CD14-positive monocyte (primary cell): ENCODE measurements around the gene RPUSD4. TPM values are rescaled to one million over a fixed set of nuclear protein-coding genes. Genes with fewer than 3 reads are reported as not detected.

ENCODE experiments used
- DNase-seq, 3 donors: peaks; one replicate each; pipeline ENCODE4 v3.0.0-alpha.2; 2011 to 2022
- H2AFZ ChIP-seq: 2 replicates; pipeline ENCODE4 v1.6.0; 2012; ENCODE audit warnings: mild to moderate bottlenecking, low read depth, low read length, inconsistent platforms; ENCODE audit not compliant: insufficient read depth, poor library complexity, severe bottlenecking
- H3K27ac ChIP-seq, 2 donors: 1 replicate in 1 of 2; 2 replicates in 1 of 2; pipeline ENCODE4 v1.5.1; 2012 to 2013; ENCODE audit warnings: low read length in 2 of 2, control low read depth in 1 of 2, inconsistent platforms in 1 of 2, low read depth in 1 of 2, mild to moderate bottlenecking in 1 of 2
- H3K27me3 ChIP-seq, 2 donors: one replicate each; pipeline versions ENCODE4 v1.6.0 to v1.6.1; 2011 to 2013; ENCODE audit warnings: low read length in 2 of 2; ENCODE audit not compliant: control insufficient read depth in 2 of 2, insufficient read depth in 2 of 2
- H3K36me3 ChIP-seq, 2 donors: replicated peaks in 1 of 2; 1 replicate in 1 of 2; 2 replicates in 1 of 2; pipeline versions ENCODE4 v1.5.1 to v1.6.1; 2012 to 2013; ENCODE audit warnings: low read length in 2 of 2, control low read depth in 1 of 2, inconsistent platforms in 1 of 2, mild to moderate bottlenecking in 1 of 2; ENCODE audit not compliant: insufficient read depth in 2 of 2, control insufficient read depth in 1 of 2
- H3K4me1 ChIP-seq, 2 donors: 1 replicate in 1 of 2; 2 replicates in 1 of 2; pipeline versions ENCODE4 v1.5.1 to v1.6.1; 2012 to 2013; ENCODE audit warnings: low read length in 2 of 2, control low read depth in 1 of 2, inconsistent platforms in 1 of 2, mild to moderate bottlenecking in 1 of 2, moderate library complexity in 1 of 2; ENCODE audit not compliant: insufficient read depth in 2 of 2, control insufficient read depth in 1 of 2
- H3K4me2 ChIP-seq: replicated peaks from 2 replicates; pipeline ENCODE3; 2012; ENCODE audit warnings: low read length, moderate library complexity, mild to moderate bottlenecking; ENCODE audit not compliant: poor library complexity, severe bottlenecking; ENCODE audit errors: extremely low read depth
- H3K4me3 ChIP-seq, 3 experiments: fragments of 200-600 bp in 1 of 3; sonication (generic) in 1 of 3; replicated peaks in 1 of 3; 1 replicate in 2 of 3; 2 replicates in 1 of 3; pipeline ENCODE4 v1.5.1; 2011 to 2013; ENCODE audit warnings: low read length in 3 of 3, mild to moderate bottlenecking in 3 of 3, control low read depth in 2 of 3, low read depth in 2 of 3, inconsistent platforms in 1 of 3, moderate library complexity in 1 of 3
- H3K79me2 ChIP-seq: 2 replicates; pipeline ENCODE4 v1.6.0; 2012; ENCODE audit warnings: mild to moderate bottlenecking, control low read depth, inconsistent platforms, low read length, moderate library complexity; ENCODE audit not compliant: insufficient read depth
- H3K9ac ChIP-seq: 2 replicates; pipeline ENCODE4 v1.6.0; 2017; ENCODE audit warnings: low read length, mild to moderate bottlenecking; ENCODE audit not compliant: insufficient read depth, poor library complexity, severe bottlenecking
- H3K9me3 ChIP-seq, 2 donors: replicated peaks in 1 of 2; 1 replicate in 1 of 2; 2 replicates in 1 of 2; pipeline versions ENCODE4 v1.5.1 to v1.6.1; 2012 to 2013; ENCODE audit warnings: low read length in 2 of 2, control low read depth in 1 of 2; ENCODE audit not compliant: control insufficient read depth in 1 of 2, insufficient read depth in 1 of 2
- H4K20me1 ChIP-seq: 2 replicates; pipeline ENCODE4 v1.6.0; 2012; ENCODE audit warnings: mild to moderate bottlenecking, low read length, control low read depth, moderate library complexity; ENCODE audit not compliant: insufficient read depth
- H3K27ac Mint-ChIP-seq, 7 donors: one replicate each; pipeline ENCODE4 v1.8.0; 2020; ENCODE audit warnings: mild to moderate bottlenecking in 7 of 7, mixed read lengths in 7 of 7, moderate library complexity in 6 of 7, inconsistent platforms in 2 of 7
- H3K27me3 Mint-ChIP-seq, 3 donors: one replicate each; pipeline ENCODE4 v1.8.0; 2021 to 2022; ENCODE audit warnings: low read depth in 3 of 3, mild to moderate bottlenecking in 3 of 3, mixed read lengths in 3 of 3, moderate library complexity in 3 of 3, inconsistent platforms in 1 of 3
- H3K36me3 Mint-ChIP-seq, 2 donors: one replicate each; pipeline ENCODE4 v1.8.0; 2020; ENCODE audit warnings: mixed read lengths in 2 of 2, inconsistent platforms in 1 of 2, mild to moderate bottlenecking in 1 of 2
- H3K4me1 Mint-ChIP-seq: one replicate; pipeline ENCODE4 v1.8.0; 2020; ENCODE audit warnings: mild to moderate bottlenecking, mixed read lengths
- H3K4me3 Mint-ChIP-seq, 2 donors: one replicate each; pipeline ENCODE4 v1.8.0; 2020; ENCODE audit warnings: mild to moderate bottlenecking in 2 of 2, mixed read lengths in 2 of 2, moderate library complexity in 1 of 2
- H3K9me3 Mint-ChIP-seq, 7 donors: one replicate each; pipeline ENCODE4 v1.8.0; 2020 to 2022; ENCODE audit warnings: mixed read lengths in 7 of 7, mild to moderate bottlenecking in 6 of 7, moderate library complexity in 6 of 7, inconsistent platforms in 2 of 7
- CTCF ChIP-seq: fragments of 200-600 bp; IDR thresholded peaks from one replicate; pipeline ENCODE4 v1.8.0; 2022; ENCODE audit warnings: antibody characterized with exemption, mild to moderate bottlenecking
- WGBS: methylation state at CpG from one replicate; pipeline ENCODE4 v1.1.5; 2013; ENCODE audit warnings: missing lambda C conversion rate; ENCODE audit not compliant: insufficient coverage; 5-methylcytosine and 5-hydroxymethylcytosine counted together
- intact Hi-C, 2 donors: fragments of 100-400 bp; cut with micrococcal nuclease; formaldehyde crosslinking; loops; one replicate each; pipeline versions ENCODE4 v1.15.0 to v1.15.1; 2023
- polyA plus RNA-seq, 3 donors: library from polyadenylated mRNA; depleted of rRNA in 1 of 3; unstranded in 2 of 3; stranded (reverse) in 1 of 3; fragments of 300-500 nt in 2 of 3; fragments of >200 nt in 1 of 3; fragmentation: Illumina TruSeq in 2 of 3; gene quantifications; 1 replicate in 2 of 3; 2 replicates in 1 of 3; pipeline ENCODE4 v1.2.3, GENCODE V29; 2012 to 2021

RPUSD4 gene
- polyA plus RNA-seq, 3 donors: 9.0 to 15.5 (median 10.3) TPM

DNA sequence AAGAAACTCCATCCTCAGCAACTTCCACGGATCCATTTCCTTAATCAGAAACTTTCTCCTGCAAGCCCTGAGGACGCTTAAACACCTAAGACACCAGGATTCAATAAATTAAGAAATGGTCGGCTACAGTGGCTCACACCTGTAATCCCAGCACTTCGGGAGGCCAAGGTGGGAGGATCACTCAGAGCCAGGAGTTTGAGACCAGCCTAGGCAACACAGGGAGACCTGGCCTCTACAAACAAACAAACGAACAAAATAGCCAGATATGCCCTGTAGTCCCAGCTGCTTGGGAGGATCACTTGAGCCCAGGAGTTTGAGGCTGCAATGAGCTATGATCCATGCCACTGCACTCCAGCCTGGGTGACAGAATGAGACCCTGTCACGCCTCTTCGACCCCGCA is 46.7 kb downstream of the RPUSD4 start:
- no peak for TF ChIP-seq CTCF
- H3K27ac ChIP-seq: no peak overlapping the region
- no peak overlapping the region for H2AFZ ChIP-seq
- WGBS: 89% methylated on average over 4 of the region's 8 CpGs
- no peak overlapping the region for H3K4me3 ChIP-seq
- Mint-ChIP-seq H3K9me3 (peaks cover 0 to 6% (median 0%) of the 10 kb centered on the region in 7 donors), H3K4me3 (no peak overlapping the region), H3K36me3 (no peaks in the 10 kb centered on the region), H3K4me1 (no peaks in the 10 kb centered on the region), H3K27ac (no peak overlapping the region), H3K27me3 (peaks cover 2 to 3% (median 2%) of the 10 kb centered on the region in 3 donors)
- no peak overlapping the region for H3K4me2 ChIP-seq
- H3K9me3 ChIP-seq: no peaks in the 10 kb centered on the region
- no peak overlapping the region for H3K9ac ChIP-seq
- no peaks in the 10 kb centered on the region for H3K79me2 ChIP-seq
- intact Hi-C loops: no loop called here
- H4K20me1 ChIP-seq: no peaks in the 10 kb centered on the region
- H3K27me3 ChIP-seq: no peaks in the 10 kb centered on the region
- no peak for DNase-seq
- no peaks in the 10 kb centered on the region for H3K36me3 ChIP-seq
- no peaks in the 10 kb centered on the region for H3K4me1 ChIP-seq

DNA sequence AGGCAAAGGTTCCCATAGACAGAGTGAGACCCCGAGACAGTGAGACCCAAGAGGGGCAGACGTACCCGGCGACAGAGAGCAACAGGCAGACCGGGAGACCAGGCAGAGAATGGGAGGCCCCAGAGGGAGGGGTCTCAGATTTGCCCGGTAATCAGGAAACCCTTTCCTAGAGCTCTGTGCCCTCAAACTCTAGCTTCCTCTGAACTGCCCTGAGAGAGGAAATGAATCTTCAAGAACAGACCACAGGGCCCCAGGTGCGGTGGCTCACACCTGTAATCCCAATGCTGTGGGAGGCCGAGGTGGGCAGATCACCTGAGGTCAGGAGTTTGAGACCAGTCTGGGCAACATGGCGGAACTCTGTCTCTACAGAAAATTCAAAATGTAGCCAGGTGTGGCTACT is 47.7 kb downstream of the RPUSD4 start:
- Histone ChIP-seq H4K20me1 (no peaks in the 10 kb centered on the region), H3K9me3 (no peaks in the 10 kb centered on the region), H3K4me3 (no peak overlapping the region), H3K4me1 (no peaks in the 10 kb centered on the region), H2AFZ (no peak overlapping the region), H3K27ac (no peak overlapping the region), H3K9ac (no peak overlapping the region), H3K79me2 (no peaks in the 10 kb centered on the region), H3K4me2 (no peak overlapping the region), H3K27me3 (no peaks in the 10 kb centered on the region), H3K36me3 (no peaks in the 10 kb centered on the region)
- intact Hi-C loops: no loop called here
- peaks cover 0 to 1% (median 0%) of the 10 kb centered on the region in 7 donors for H3K9me3 Mint-ChIP-seq
- H3K36me3 Mint-ChIP-seq: no peaks in the 10 kb centered on the region
- no peak overlapping the region for H3K27ac Mint-ChIP-seq
- H3K4me1 Mint-ChIP-seq: no peaks in the 10 kb centered on the region
- no peak for DNase-seq
- 73% methylated on average over 7 of the region's 9 CpGs for WGBS
- no peak for TF ChIP-seq CTCF
- H3K27me3 Mint-ChIP-seq: peaks cover 2 to 3% (median 2%) of the 10 kb centered on the region in 3 donors
- H3K4me3 Mint-ChIP-seq: no peak overlapping the region
